Uterus (tissue), 2 donors: Measurements from ENCODE around the gene EXOC2.

ENCODE experiments used
- POLR2A ChIP-seq, 2 donors: fragments of 450-650 bp; IDR thresholded peaks; one replicate each; pipeline ENCODE4 v1.6.1; 2016; ENCODE audit warnings: antibody characterized with exemption in 2 of 2, mild to moderate bottlenecking in 1 of 2, moderate library complexity in 1 of 2
- TF ChIP-seq, protein P1 (sequence below), 4 experiments: fragments of 200-600 bp in 2 of 4; fragments of 450-650 bp in 2 of 4; sonication (generic) in 2 of 4; IDR thresholded peaks; one replicate each; pipeline ENCODE4 v1.5.1; 2016 to 2019; ENCODE audit warnings: antibody characterized with exemption in 4 of 4, mild to moderate bottlenecking in 2 of 4, moderate library complexity in 1 of 4

DNA sequence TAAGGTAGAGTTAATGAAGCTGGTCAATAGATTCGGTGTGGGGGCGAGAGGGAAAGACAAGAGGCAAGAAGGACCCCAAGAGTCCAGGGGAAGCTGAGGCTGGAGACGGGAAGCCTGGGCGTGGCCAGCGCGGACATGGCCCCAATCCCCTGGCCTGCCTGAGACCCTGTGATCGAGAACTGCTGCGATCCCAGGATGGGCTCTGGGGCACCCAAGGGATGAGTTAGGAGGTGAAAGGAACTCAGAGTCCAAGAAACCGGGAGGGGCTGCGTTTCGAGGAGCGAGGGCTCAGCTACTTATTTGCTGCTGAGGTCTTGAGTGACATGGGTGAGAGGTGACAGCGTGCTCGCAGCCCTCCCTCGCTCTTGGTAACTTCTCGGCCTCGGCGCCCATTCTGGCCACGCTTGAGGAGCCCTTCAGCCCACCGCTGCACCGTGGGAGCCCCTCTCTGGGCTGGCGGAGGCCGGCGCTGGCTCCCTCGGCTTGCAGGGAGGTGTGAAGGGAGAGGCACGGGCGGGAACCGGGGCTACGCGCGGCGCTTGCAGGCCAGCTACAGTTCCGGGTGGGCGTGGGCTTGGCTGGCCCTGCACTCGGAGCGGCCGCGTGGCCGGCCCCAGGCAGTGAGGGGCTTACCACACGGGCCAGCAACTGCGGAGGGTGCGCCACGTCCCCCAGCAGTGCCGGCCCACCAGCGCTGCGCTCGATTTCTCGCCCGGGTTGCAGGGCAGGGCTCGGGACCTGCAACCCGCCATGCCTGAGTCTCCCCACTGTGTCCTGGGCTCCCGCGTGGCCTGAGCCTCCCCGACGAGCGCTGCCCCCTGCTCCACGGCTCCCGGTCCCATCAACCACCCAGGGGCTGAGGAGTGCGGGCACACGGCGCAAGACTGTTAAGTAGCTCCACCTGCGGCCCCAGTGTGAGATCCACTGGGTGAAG, 243.2 kb downstream of the EXOC2 start:
- TF ChIP-seq, protein P1, sequence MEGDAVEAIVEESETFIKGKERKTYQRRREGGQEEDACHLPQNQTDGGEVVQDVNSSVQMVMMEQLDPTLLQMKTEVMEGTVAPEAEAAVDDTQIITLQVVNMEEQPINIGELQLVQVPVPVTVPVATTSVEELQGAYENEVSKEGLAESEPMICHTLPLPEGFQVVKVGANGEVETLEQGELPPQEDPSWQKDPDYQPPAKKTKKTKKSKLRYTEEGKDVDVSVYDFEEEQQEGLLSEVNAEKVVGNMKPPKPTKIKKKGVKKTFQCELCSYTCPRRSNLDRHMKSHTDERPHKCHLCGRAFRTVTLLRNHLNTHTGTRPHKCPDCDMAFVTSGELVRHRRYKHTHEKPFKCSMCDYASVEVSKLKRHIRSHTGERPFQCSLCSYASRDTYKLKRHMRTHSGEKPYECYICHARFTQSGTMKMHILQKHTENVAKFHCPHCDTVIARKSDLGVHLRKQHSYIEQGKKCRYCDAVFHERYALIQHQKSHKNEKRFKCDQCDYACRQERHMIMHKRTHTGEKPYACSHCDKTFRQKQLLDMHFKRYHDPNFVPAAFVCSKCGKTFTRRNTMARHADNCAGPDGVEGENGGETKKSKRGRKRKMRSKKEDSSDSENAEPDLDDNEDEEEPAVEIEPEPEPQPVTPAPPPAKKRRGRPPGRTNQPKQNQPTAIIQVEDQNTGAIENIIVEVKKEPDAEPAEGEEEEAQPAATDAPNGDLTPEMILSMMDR (IDR thresholded peaks at IDR 0.05), result no peak
- no peak for TF ChIP-seq POLR2A (IDR thresholded peaks at IDR 0.05)
